ENCODE data around the gene FDXACB1. TPM values are rescaled to one million over a fixed set of nuclear protein-coding genes. Genes with fewer than 3 reads are reported as not detected.

The FDXACB1 gene
- total RNA-seq, 1 experiment from 2014 or later: 5.4 TPM

- Histone ChIP-seq H3K27me3 (replicated peaks; ENCODE audit: insufficient read depth, low read depth, low read length, poor library complexity) (no peaks in the 10 kb centered on the region), H3K4me1 (ENCODE audit: insufficient read depth, low read length, poor library complexity, severe bottlenecking) (peaks cover 26% of the 10 kb centered on the region), H3K27ac (ENCODE audit: low read depth, low read length, poor library complexity, severe bottlenecking) (peak overlapping the region; percentile 59), H3K36me3 (ENCODE audit: insufficient read depth, low read length, poor library complexity, severe bottlenecking) (peaks cover 16% of the 10 kb centered on the region), H3K9me3 (ENCODE audit: low read depth, low read length, poor library complexity, severe bottlenecking) (no peaks in the 10 kb centered on the region), H3K4me3 (ENCODE audit: low read depth, low read length, poor library complexity, severe bottlenecking) (no peak overlapping the region)
- TF ChIP-seq, protein P1, sequence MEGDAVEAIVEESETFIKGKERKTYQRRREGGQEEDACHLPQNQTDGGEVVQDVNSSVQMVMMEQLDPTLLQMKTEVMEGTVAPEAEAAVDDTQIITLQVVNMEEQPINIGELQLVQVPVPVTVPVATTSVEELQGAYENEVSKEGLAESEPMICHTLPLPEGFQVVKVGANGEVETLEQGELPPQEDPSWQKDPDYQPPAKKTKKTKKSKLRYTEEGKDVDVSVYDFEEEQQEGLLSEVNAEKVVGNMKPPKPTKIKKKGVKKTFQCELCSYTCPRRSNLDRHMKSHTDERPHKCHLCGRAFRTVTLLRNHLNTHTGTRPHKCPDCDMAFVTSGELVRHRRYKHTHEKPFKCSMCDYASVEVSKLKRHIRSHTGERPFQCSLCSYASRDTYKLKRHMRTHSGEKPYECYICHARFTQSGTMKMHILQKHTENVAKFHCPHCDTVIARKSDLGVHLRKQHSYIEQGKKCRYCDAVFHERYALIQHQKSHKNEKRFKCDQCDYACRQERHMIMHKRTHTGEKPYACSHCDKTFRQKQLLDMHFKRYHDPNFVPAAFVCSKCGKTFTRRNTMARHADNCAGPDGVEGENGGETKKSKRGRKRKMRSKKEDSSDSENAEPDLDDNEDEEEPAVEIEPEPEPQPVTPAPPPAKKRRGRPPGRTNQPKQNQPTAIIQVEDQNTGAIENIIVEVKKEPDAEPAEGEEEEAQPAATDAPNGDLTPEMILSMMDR (conservative IDR thresholded peaks at IDR 0.05; ENCODE audit: low read depth, low read length): no peak
- TF ChIP-seq EZH2 (IDR thresholded peaks at IDR 0.05; ENCODE audit: borderline replicate concordance, low read depth, low read length, poor library complexity, severe bottlenecking): no peak
- intact Hi-C loops (cut with micrococcal nuclease; ENCODE audit: unreplicated experiment): loop anchor here (10.0 kb wide), 1 partner anchor 561 kb away; no protein-coding TSS in a partner anchor
- BruUV-seq (replicated peaks): no TSS peak
- ChIA-PET POLR2A (ENCODE audit: low non-redundant PET) (no interaction called here), CTCF (no interaction called here)
- DNase-seq (ENCODE audit: low spot score): peak; percentile 63
Measured at GRCh38 chr11:111845276-111846028, 33.5 kb downstream of the FDXACB1 start.

DNA sequence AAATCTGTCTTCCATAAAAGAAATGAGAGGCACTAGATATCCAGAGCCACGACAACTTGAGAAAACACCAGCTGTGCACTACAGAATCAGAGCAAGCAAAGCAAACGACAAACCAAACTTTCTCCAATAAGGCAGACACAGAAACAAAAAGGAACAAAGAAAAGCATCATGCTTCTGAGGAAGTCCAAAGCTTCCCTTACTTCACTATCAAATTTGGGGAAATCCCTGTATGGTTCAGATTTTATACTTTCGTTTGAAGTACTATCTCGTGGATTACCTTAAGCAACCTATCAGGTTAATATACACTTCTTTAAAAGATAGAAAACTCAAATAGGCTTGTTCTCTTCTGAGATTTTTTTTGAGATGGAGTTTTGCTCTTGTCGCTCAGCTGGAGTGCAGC is 35.3 kb downstream of the FDXACB1 start:
- BruUV-seq (replicated peaks): no TSS peak
- Histone ChIP-seq H3K27me3 (replicated peaks; ENCODE audit: insufficient read depth, low read depth, low read length, poor library complexity) (no peaks in the 10 kb centered on the region), H3K4me3 (ENCODE audit: low read depth, low read length, poor library complexity, severe bottlenecking) (no peak overlapping the region), H3K27ac (ENCODE audit: low read depth, low read length, poor library complexity, severe bottlenecking) (no peak overlapping the region), H3K9me3 (ENCODE audit: low read depth, low read length, poor library complexity, severe bottlenecking) (no peaks in the 10 kb centered on the region), H3K36me3 (ENCODE audit: insufficient read depth, low read length, poor library complexity, severe bottlenecking) (peaks cover 6% of the 10 kb centered on the region), H3K4me1 (ENCODE audit: insufficient read depth, low read length, poor library complexity, severe bottlenecking) (peaks cover 30% of the 10 kb centered on the region)
- TF ChIP-seq EZH2 (IDR thresholded peaks at IDR 0.05; ENCODE audit: borderline replicate concordance, low read depth, low read length, poor library complexity, severe bottlenecking): no peak
- DNase-seq (ENCODE audit: low spot score): no peak
- intact Hi-C loops (cut with micrococcal nuclease; ENCODE audit: unreplicated experiment): loop anchor here (5.0 to 10.0 kb wide), 4 partner anchors 76 to 559 kb away; partner anchors contain the start of gene PPP2R1B
- ChIA-PET CTCF (no interaction called here), POLR2A (ENCODE audit: low non-redundant PET) (no interaction called here)

DNA sequence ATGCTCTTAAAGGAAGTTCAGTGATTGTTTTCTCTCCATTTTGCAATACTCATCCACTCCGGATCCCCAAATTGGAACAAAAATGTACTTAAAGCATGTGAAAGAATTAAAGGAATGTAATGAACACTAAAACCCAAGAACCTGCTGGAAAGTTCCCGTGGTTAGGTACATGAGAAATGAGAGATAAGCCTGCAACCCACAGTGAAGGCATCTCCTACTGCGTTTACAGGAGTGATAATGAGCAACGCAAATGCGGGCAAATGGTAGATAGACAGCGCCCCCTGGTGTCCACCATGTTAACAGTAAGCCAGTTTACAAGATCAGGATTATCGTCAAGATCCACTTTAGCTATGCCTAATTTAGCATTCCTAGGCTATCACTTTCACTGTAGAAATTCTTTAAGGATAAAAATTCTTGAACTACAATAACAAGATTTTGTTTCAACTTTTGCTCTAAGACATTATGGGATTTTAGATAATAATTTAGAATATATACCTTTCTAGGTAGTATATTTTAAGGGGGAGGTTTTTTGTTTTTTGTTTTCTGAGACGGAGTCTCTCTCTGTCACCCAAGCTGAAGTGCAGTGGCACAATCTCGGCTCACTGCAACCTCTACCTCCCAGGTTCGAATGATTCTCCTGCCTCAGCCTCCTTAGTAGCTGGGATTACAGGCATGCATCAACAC is 37.5 kb downstream of the FDXACB1 start:
- Histone ChIP-seq H3K9me3 (ENCODE audit: low read depth, low read length, poor library complexity, severe bottlenecking) (no peaks in the 10 kb centered on the region), H3K4me1 (ENCODE audit: insufficient read depth, low read length, poor library complexity, severe bottlenecking) (peaks cover 22% of the 10 kb centered on the region), H3K27me3 (replicated peaks; ENCODE audit: insufficient read depth, low read depth, low read length, poor library complexity) (no peaks in the 10 kb centered on the region), H3K4me3 (ENCODE audit: low read depth, low read length, poor library complexity, severe bottlenecking) (no peak overlapping the region), H3K27ac (ENCODE audit: low read depth, low read length, poor library complexity, severe bottlenecking) (no peak overlapping the region), H3K36me3 (ENCODE audit: insufficient read depth, low read length, poor library complexity, severe bottlenecking) (peaks cover 13% of the 10 kb centered on the region)
- TF ChIP-seq, protein P1 (conservative IDR thresholded peaks at IDR 0.05; ENCODE audit: low read depth, low read length): peak; percentile 98
- TF ChIP-seq EZH2 (IDR thresholded peaks at IDR 0.05; ENCODE audit: borderline replicate concordance, low read depth, low read length, poor library complexity, severe bottlenecking): no peak
- POLR2A ChIA-PET (ENCODE audit: low non-redundant PET): interaction anchor here (0.5 to 0.6 kb wide), 2 partner anchors 19 to 328 kb away, joined by 4 to 13 read pairs; no protein-coding TSS in a partner anchor
- BruUV-seq (replicated peaks): no TSS peak
- peak; percentile 92 for DNase-seq (ENCODE audit: low spot score)
- intact Hi-C loops (cut with micrococcal nuclease; ENCODE audit: unreplicated experiment): loop anchor here (1.0 to 10.0 kb wide), 6 partner anchors 74 to 557 kb away; partner anchors contain the start of genes PPP2R1B and SIK2
- CTCF ChIA-PET: interaction anchor here (0.6 to 1.5 kb wide), 7 partner anchors 22 to 387 kb away, joined by 3 to 5 read pairs (median 4); partner anchors contain the start of gene PPP2R1B

All from A673 (cell line).